GM23338 (cell line): ENCODE measurements around the gene PVALEF. TPM values are rescaled to one million over a fixed set of nuclear protein-coding genes. Genes with fewer than 3 reads are reported as not detected.

ENCODE experiments used
- ATAC-seq: fragments of 200-7000 bp; cut with Tn5 transposase; 3 replicates; pipeline ENCODE4 v1.9.1; 2020
- DNase-seq: peaks from one replicate; pipeline ENCODE4 v3.0.0-alpha.2; 2015; ENCODE audit warnings: low spot score
- H2AFZ ChIP-seq: fragments of 200-600 bp; sonication (generic); 2 replicates; pipeline ENCODE4 v1.8.0; 2016; ENCODE audit warnings: antibody characterized with exemption, mild to moderate bottlenecking, moderate library complexity
- H3F3A ChIP-seq: fragments of 200-600 bp; sonication (generic); replicated peaks from 2 replicates; pipeline ENCODE4 v1.8.0; 2017; ENCODE audit warnings: antibody characterized with exemption, mixed run types, low read depth
- H3K27ac ChIP-seq: fragments of 200-600 bp; sonication (generic); 2 replicates; pipeline ENCODE4 v1.6.1; 2016; ENCODE audit warnings: low read depth
- H3K27me3 ChIP-seq: fragments of 200-600 bp; sonication (generic); 2 replicates; pipeline ENCODE4 v1.8.0; 2016; ENCODE audit warnings: mild to moderate bottlenecking, mixed run types, moderate library complexity; ENCODE audit not compliant: insufficient read depth
- H3K36me3 ChIP-seq: fragments of 200-600 bp; sonication (generic); 2 replicates; pipeline ENCODE4 v1.8.0; 2016; ENCODE audit warnings: mild to moderate bottlenecking; ENCODE audit not compliant: insufficient read depth
- H3K4me1 ChIP-seq: fragments of 200-600 bp; sonication (generic); 2 replicates; pipeline ENCODE4 v1.8.0; 2016; ENCODE audit warnings: mild to moderate bottlenecking, moderate library complexity; ENCODE audit not compliant: insufficient read depth
- H3K4me2 ChIP-seq: fragments of 200-600 bp; sonication (generic); 2 replicates; pipeline ENCODE4 v1.7.1; 2017; ENCODE audit warnings: mixed run types
- H3K4me3 ChIP-seq: fragments of 200-600 bp; sonication (generic); 2 replicates; pipeline ENCODE4 v1.6.1; 2016; ENCODE audit warnings: mixed run types
- H3K79me2 ChIP-seq: fragments of 200-600 bp; sonication (generic); replicated peaks from 2 replicates; pipeline ENCODE4 v1.8.0; 2017; ENCODE audit warnings: mild to moderate bottlenecking; ENCODE audit not compliant: insufficient read depth
- H3K9me2 ChIP-seq: fragments of 200-600 bp; sonication (generic); 2 replicates; pipeline ENCODE4 v1.8.0; 2017; ENCODE audit not compliant: insufficient read depth
- H4K20me1 ChIP-seq: fragments of 200-600 bp; sonication (generic); replicated peaks from 2 replicates; pipeline ENCODE4 v1.8.0; 2017; ENCODE audit warnings: mild to moderate bottlenecking; ENCODE audit not compliant: insufficient read depth
- H3K27ac Mint-ChIP-seq: 2 replicates; pipeline ENCODE4 v1.8.0; 2020; ENCODE audit warnings: inconsistent platforms, mild to moderate bottlenecking, moderate library complexity, mixed read lengths
- H3K27me3 Mint-ChIP-seq: 3 replicates; pipeline ENCODE4 v1.8.0; 2022; ENCODE audit warnings: low read depth, mild to moderate bottlenecking, moderate library complexity, mixed read lengths, inconsistent platforms; ENCODE audit not compliant: insufficient read depth, poor library complexity
- H3K36me3 Mint-ChIP-seq: 3 replicates; pipeline ENCODE4 v1.8.0; 2021; ENCODE audit warnings: low read depth, mild to moderate bottlenecking, inconsistent platforms, moderate library complexity, mixed read lengths
- H3K4me1 Mint-ChIP-seq: 3 replicates; pipeline ENCODE4 v1.8.0; 2020; ENCODE audit warnings: mild to moderate bottlenecking, inconsistent platforms, mixed read lengths
- H3K4me3 Mint-ChIP-seq: 3 replicates; pipeline ENCODE4 v1.8.0; 2021; ENCODE audit warnings: moderate library complexity, mild to moderate bottlenecking, inconsistent platforms, mixed read lengths
- H3K9me3 Mint-ChIP-seq: 3 replicates; pipeline ENCODE4 v1.8.0; 2020; ENCODE audit warnings: moderate library complexity, mild to moderate bottlenecking, inconsistent platforms, mixed read lengths
- JUNB ChIP-seq: IDR thresholded peaks from one replicate; pipeline ENCODE4 v1.6.1; 2016; ENCODE audit warnings: antibody characterized with exemption; ENCODE audit not compliant: unreplicated experiment
- NANOG ChIP-seq: IDR thresholded peaks from 2 replicates; pipeline ENCODE4 v1.6.1; 2016; ENCODE audit warnings: antibody characterized with exemption, borderline replicate concordance
- ZNF114 ChIP-seq: fragments of 250-450 bp; sonication (Bioruptor Pico); IDR thresholded peaks from 2 replicates; pipeline ENCODE4 v1.5.0; 2020; ENCODE audit warnings: mild to moderate bottlenecking, moderate library complexity
- polyA plus RNA-seq: library from polyadenylated mRNA; unstranded; fragments of >200 nt; fragmentation: Nextera tagmentation; extraction: Ambion mirVana; gene quantifications from 2 replicates; pipeline ENCODE4 v1.2.1, GENCODE V29; 2016
- total RNA-seq: library from RNA; depleted of rRNA; stranded (reverse); fragments of >200 nt; shearing (Covaris generic); gene quantifications from 2 replicates; pipeline ENCODE4 v1.2.3, GENCODE V29; 2014
- TF ChIP-seq, protein P1 (sequence below): fragments of 250-450 bp; sonication (Bioruptor Pico); IDR thresholded peaks from 2 replicates; pipeline ENCODE4 v1.5.0; 2020; ENCODE audit warnings: mild to moderate bottlenecking, moderate library complexity
- TF ChIP-seq, protein P2 (sequence below), 2 experiments: fragments of 200-600 bp in 1 of 2; sonication (generic) in 1 of 2; conservative IDR thresholded peaks; 2 replicates each; pipeline versions ENCODE4 v1.5.1 to v1.6.1; 2016 to 2017; ENCODE audit warnings: antibody characterized with exemption in 2 of 2, low read depth in 2 of 2, mild to moderate bottlenecking in 2 of 2, moderate library complexity in 1 of 2

PVALEF gene
- total and polyA plus RNA-seq, 2 experiments from 2014 or later: not detected

DNA sequence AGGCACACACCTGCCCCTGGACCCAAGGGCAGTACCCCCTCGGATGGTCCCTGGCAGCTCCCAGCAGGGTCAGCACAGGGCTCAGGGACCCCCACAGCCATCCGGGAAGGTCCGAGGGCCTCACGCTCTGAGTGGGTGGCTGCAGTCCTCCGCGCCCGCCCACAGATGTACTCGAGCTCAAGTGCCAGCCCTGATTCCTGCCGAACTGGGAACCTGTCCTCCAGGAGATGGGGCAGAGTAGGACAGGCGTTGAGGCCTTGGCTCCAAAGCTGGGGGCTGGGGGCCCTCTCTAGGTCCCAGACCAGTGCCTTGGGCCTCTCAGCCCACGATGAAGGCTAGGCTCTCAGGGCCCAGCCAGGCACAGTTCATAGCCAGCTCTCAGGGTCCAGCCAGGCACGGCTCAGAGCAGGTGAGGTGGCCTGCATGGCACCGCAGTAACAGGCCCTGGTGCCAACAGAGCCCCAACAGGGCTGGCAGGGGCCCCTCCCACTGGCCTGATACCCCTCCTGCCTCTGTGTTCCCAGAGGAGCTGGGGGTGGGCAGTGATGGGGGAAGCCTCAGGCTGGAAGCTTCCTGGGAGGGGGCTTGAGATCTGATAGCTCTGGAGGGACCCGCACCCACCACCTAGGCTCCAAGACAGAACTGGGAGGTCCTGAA is 35.5 kb upstream of the PVALEF start (continued):
- TF ChIP-seq NANOG (no peak), JUNB (no peak)
- TF ChIP-seq, protein P1, sequence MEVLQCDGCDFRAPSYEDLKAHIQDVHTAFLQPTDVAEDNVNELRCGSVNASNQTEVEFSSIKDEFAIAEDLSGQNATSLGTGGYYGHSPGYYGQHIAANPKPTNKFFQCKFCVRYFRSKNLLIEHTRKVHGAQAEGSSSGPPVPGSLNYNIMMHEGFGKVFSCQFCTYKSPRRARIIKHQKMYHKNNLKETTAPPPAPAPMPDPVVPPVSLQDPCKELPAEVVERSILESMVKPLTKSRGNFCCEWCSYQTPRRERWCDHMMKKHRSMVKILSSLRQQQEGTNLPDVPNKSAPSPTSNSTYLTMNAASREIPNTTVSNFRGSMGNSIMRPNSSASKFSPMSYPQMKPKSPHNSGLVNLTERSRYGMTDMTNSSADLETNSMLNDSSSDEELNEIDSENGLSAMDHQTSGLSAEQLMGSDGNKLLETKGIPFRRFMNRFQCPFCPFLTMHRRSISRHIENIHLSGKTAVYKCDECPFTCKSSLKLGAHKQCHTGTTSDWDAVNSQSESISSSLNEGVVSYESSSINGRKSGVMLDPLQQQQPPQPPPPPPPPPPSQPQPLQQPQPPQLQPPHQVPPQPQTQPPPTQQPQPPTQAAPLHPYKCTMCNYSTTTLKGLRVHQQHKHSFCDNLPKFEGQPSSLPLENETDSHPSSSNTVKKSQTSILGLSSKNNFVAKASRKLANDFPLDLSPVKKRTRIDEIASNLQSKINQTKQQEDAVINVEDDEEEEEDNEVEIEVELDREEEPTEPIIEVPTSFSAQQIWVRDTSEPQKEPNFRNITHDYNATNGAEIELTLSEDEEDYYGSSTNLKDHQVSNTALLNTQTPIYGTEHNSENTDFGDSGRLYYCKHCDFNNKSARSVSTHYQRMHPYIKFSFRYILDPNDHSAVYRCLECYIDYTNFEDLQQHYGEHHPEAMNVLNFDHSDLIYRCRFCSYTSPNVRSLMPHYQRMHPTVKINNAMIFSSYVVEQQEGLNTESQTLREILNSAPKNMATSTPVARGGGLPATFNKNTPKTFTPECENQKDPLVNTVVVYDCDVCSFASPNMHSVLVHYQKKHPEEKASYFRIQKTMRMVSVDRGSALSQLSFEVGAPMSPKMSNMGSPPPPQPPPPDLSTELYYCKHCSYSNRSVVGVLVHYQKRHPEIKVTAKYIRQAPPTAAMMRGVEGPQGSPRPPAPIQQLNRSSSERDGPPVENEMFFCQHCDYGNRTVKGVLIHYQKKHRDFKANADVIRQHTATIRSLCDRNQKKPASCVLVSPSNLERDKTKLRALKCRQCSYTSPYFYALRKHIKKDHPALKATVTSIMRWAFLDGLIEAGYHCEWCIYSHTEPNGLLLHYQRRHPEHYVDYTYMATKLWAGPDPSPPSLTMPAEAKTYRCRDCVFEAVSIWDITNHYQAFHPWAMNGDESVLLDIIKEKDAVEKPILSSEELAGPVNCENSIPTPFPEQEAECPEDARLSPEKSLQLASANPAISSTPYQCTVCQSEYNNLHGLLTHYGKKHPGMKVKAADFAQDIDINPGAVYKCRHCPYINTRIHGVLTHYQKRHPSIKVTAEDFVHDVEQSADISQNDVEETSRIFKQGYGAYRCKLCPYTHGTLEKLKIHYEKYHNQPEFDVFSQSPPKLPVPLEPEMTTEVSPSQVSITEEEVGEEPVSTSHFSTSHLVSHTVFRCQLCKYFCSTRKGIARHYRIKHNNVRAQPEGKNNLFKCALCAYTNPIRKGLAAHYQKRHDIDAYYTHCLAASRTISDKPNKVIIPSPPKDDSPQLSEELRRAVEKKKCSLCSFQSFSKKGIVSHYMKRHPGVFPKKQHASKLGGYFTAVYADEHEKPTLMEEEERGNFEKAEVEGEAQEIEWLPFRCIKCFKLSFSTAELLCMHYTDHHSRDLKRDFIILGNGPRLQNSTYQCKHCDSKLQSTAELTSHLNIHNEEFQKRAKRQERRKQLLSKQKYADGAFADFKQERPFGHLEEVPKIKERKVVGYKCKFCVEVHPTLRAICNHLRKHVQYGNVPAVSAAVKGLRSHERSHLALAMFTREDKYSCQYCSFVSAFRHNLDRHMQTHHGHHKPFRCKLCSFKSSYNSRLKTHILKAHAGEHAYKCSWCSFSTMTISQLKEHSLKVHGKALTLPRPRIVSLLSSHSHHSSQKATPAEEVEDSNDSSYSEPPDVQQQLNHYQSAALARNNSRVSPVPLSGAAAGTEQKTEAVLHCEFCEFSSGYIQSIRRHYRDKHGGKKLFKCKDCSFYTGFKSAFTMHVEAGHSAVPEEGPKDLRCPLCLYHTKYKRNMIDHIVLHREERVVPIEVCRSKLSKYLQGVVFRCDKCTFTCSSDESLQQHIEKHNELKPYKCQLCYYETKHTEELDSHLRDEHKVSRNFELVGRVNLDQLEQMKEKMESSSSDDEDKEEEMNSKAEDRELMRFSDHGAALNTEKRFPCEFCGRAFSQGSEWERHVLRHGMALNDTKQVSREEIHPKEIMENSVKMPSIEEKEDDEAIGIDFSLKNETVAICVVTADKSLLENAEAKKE: no peak

DNA sequence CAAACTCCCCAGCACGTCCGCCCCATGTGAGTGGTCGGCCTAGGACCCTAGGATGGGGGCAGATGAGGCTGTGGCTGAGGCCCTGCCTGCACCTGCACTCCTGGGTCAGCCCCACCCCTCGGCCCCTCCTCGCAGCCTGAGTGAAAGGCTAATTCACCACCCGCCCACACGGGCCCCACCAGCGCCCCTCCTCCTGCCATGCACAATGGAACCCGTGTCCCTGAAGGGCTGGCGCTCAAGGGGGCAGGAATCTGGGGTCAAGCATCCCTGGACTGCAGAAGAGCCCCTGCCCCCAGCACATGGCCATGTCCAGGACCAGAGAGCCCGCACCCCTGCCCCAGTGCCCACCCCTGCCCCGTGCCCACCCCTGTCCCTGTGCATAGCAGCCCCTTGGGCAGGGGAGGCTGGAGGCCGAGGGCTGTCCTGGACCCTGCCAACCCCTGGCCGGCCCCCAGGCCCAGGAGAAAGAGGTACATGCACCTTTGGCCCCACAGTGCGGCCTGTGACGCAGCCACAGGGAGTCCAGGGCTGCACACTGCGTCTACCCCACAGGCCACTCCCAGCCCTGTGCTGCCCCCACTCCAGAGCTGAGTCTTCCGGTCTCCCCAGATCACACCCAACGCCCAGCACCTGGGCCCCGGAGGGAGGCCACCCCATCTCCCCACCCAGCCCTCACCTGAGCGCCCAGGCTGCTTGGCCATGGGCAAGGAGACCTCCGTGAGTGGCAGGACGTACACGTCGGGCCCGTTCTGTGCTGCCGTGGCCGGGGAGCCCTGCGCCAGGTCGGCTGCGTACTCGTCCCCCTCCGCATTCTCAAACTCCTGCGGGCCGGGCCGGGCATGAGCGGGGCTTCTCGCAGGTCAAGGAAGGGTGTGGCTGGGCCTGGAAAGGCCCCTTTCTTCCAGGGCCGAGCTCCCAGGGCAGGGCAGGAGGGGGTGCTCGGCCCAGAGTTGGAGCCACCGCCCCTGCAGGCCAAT is 34.6 kb upstream of the PVALEF start:
- Mint-ChIP-seq H3K36me3 (no peaks in the 10 kb centered on the region), H3K27me3 (peaks cover 6% of the 10 kb centered on the region), H3K4me3 (no peak overlapping the region), H3K9me3 (no peaks in the 10 kb centered on the region), H3K27ac (no peak overlapping the region), H3K4me1 (no peaks in the 10 kb centered on the region)
- Histone ChIP-seq H3K79me2 (no peaks in the 10 kb centered on the region), H3K9me2 (no peaks in the 10 kb centered on the region), H3K27me3 (no peaks in the 10 kb centered on the region), H3K4me1 (no peaks in the 10 kb centered on the region), H3K4me3 (no peak overlapping the region), H2AFZ (no peak overlapping the region), H3F3A (no peaks in the 10 kb centered on the region), H3K4me2 (no peak overlapping the region), H3K36me3 (no peaks in the 10 kb centered on the region), H3K27ac (no peak overlapping the region), H4K20me1 (no peaks in the 10 kb centered on the region)
- DNase-seq (no peak), ATAC-seq (peak; percentile 8)
- no peak for TF ChIP-seq ZNF114 (CRISPR knock-in tag)
- TF ChIP-seq, protein P2, sequence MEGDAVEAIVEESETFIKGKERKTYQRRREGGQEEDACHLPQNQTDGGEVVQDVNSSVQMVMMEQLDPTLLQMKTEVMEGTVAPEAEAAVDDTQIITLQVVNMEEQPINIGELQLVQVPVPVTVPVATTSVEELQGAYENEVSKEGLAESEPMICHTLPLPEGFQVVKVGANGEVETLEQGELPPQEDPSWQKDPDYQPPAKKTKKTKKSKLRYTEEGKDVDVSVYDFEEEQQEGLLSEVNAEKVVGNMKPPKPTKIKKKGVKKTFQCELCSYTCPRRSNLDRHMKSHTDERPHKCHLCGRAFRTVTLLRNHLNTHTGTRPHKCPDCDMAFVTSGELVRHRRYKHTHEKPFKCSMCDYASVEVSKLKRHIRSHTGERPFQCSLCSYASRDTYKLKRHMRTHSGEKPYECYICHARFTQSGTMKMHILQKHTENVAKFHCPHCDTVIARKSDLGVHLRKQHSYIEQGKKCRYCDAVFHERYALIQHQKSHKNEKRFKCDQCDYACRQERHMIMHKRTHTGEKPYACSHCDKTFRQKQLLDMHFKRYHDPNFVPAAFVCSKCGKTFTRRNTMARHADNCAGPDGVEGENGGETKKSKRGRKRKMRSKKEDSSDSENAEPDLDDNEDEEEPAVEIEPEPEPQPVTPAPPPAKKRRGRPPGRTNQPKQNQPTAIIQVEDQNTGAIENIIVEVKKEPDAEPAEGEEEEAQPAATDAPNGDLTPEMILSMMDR (conservative IDR thresholded peaks at IDR 0.05; ENCODE audit: low read depth in 2 of 2): no peak
- TF ChIP-seq, protein P1: no peak
- TF ChIP-seq NANOG: no peak
